GM21619 (cell line): ENCODE data around the gene PPFIA1.

Experiments used
- ATAC-seq: cut with Tn5 transposase; IDR thresholded peaks from one replicate; pipeline ENCODE4 v1.9.1; 2021; ENCODE audit not compliant: unreplicated experiment

The PPFIA1 gene

GRCh38 chr11:70270104-70270876 is at the start of gene PPFIA1:
Gene PPFIA1, plus strand, starts transcription at chr11:70270690. Its CDS starts 1,483 bp downstream, at chr11:70272173.
- peak; percentile 94 for ATAC-seq

GRCh38 chr11:70220920-70221319 is 49.6 kb upstream of the PPFIA1 start:
- no peak for ATAC-seq

- ATAC-seq = no peak
Measured at GRCh38 chr11:70225681-70226177, 44.8 kb upstream of the PPFIA1 start.

- ATAC-seq = no peak
Measured at GRCh38 chr11:70226183-70226582, 44.3 kb upstream of the PPFIA1 start.

GRCh38 chr11:70226967-70227366 is 43.5 kb upstream of the PPFIA1 start:
- ATAC-seq = no peak

GRCh38 chr11:70229737-70230136 is 40.8 kb upstream of the PPFIA1 start:
- no peak for ATAC-seq

- no peak for ATAC-seq
Measured at GRCh38 chr11:70230151-70230839, 40.2 kb upstream of the PPFIA1 start.

GRCh38 chr11:70230840-70231710 is 39.4 kb upstream of the PPFIA1 start:
- ATAC-seq = no peak

- ATAC-seq = no peak
Measured at GRCh38 chr11:70233034-70233433, 37.5 kb upstream of the PPFIA1 start.

GRCh38 chr11:70233511-70233934 is 37.0 kb upstream of the PPFIA1 start:
- ATAC-seq = peak; percentile 42

GRCh38 chr11:70233962-70234361 is 36.5 kb upstream of the PPFIA1 start:
- no peak for ATAC-seq

GRCh38 chr11:70240337-70240736 is 30.2 kb upstream of the PPFIA1 start:
- no peak for ATAC-seq

- ATAC-seq = no peak
Measured at GRCh38 chr11:70241709-70242108, 28.8 kb upstream of the PPFIA1 start.

GRCh38 chr11:70242885-70243284 is 27.6 kb upstream of the PPFIA1 start:
- ATAC-seq = no peak

GRCh38 chr11:70243912-70244652 is 26.4 kb upstream of the PPFIA1 start:
- no peak for ATAC-seq

GRCh38 chr11:70244698-70245097 is 25.8 kb upstream of the PPFIA1 start:
- ATAC-seq = no peak

GRCh38 chr11:70246196-70246595 is 24.3 kb upstream of the PPFIA1 start:
- no peak for ATAC-seq

- no peak for ATAC-seq
Measured at GRCh38 chr11:70247042-70247709, 23.3 kb upstream of the PPFIA1 start.

GRCh38 chr11:70247710-70248072 is 22.8 kb upstream of the PPFIA1 start:
- ATAC-seq = no peak
